ENCODE results near the gene SELENOI. TPM values are rescaled to one million over a fixed set of nuclear protein-coding genes. Genes with fewer than 3 reads are reported as not detected.
"Not testable (repeated sequence)": the region's sequence is repeated elsewhere in the genome, so short reads cannot be mapped to it uniquely, and the experiment has no call there.

The SELENOI gene
- total and polyA plus RNA-seq, 9 donors, result 2.5 to 23.7 (median 13.4) TPM

- H3K36me3 ChIP-seq, result no peaks in the 10 kb centered on the region
- TF ChIP-seq POLR2A (IDR thresholded peaks at IDR 0.05) (no peak), CTCF (IDR thresholded peaks at IDR 0.05) (no peak), EP300 (IDR thresholded peaks at IDR 0.05) (no peak)
- H3K4me3 ChIP-seq, result no peak overlapping the region
- WGBS, 3 donors, result 95 to 96% (median 96%) methylated on average over 4 of the region's 4 CpGs
- H3K27ac ChIP-seq, result no peak overlapping the region
- no peak for DNase-seq
- H3K4me1 ChIP-seq (ENCODE audit: insufficient read depth), result no peaks in the 10 kb centered on the region
- intact Hi-C loops (cut with DNase I), result no loop called here
- H3K27me3 ChIP-seq, result no peaks in the 10 kb centered on the region
- no peaks in the 10 kb centered on the region for H3K9me3 ChIP-seq
Measured at GRCh38 chr2:26364669-26365068, 18.7 kb downstream of the SELENOI start.

GRCh38 chr2:26366957-26367356 lies 21.0 kb downstream of the SELENOI start:
- no peak overlapping the region for H3K4me3 ChIP-seq
- H3K4me1 ChIP-seq (ENCODE audit: insufficient read depth), result no peaks in the 10 kb centered on the region
- no peaks in the 10 kb centered on the region for H3K36me3 ChIP-seq
- no peaks in the 10 kb centered on the region for H3K9me3 ChIP-seq
- no peak for TF ChIP-seq EP300 (IDR thresholded peaks at IDR 0.05)
- no peak for TF ChIP-seq CTCF (IDR thresholded peaks at IDR 0.05)
- no peak for TF ChIP-seq POLR2A (IDR thresholded peaks at IDR 0.05)
- no peak for DNase-seq
- intact Hi-C loops (cut with DNase I), result no loop called here
- WGBS, 3 donors, result 70 to 81% (median 78%) methylated on average over 5 of the region's 5 CpGs
- no peak overlapping the region for H3K27ac ChIP-seq
- no peaks in the 10 kb centered on the region for H3K27me3 ChIP-seq

DNA sequence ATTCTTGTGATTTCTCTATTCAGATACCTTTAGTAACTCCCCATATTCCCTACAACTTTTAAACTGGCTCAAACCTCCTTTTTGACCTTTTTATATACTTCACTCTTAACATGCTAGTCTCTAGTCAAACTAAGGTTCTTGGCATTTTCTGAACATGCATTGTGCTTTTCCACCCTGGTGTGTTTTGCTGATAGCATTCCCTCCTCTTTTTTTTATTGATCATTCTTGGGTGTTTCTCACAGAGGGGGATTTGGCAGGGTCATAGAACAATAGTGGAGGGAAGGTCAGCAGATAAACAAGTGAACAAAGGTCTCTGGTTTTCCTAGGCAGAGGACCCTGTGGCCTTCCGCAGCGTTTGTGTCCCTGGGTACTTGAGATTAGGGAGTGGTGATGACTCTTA lies 23.7 kb downstream of the SELENOI start:
- H3K27me3 ChIP-seq; intact Hi-C loops (cut with DNase I); H3K27ac ChIP-seq; H3K36me3 ChIP-seq; H3K4me3 ChIP-seq; H3K4me1 ChIP-seq (ENCODE audit: insufficient read depth); DNase-seq; H3K9me3 ChIP-seq: not testable (repeated sequence)
- WGBS, 3 donors, result 29 to 82% (median 75%) methylated on average over 2 of the region's 2 CpGs

DNA sequence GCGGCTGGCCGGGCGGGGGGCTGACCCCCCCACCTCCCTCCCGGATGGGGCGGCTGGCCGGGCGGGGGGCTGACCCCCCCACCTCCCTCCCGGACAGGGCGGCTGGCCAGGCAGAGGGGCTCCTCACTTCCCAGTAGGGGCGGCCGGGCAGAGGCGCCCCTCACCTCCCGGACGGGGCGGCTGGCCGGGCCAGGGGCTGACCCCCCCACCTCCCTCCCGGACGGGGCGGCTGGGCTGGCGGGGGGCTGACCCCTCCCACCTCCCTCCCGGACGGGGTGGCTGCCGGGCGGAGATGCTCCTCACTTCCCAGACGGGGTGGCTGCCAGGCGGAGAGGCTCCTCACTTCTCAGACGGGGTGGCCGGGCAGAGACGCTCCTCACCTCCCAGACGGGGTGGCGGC lies 25.0 kb downstream of the SELENOI start:
- H3K9me3 ChIP-seq; H3K27me3 ChIP-seq; H3K4me3 ChIP-seq; DNase-seq; intact Hi-C loops (cut with DNase I); H3K36me3 ChIP-seq; H3K27ac ChIP-seq; H3K4me1 ChIP-seq (ENCODE audit: insufficient read depth): not testable (repeated sequence)
- WGBS, 3 donors, result 92 to 98% methylated on average over 11 to 18 of the region's 31 CpGs; no CpG with 5 or more reads in 1 of the 3 donors

GRCh38 chr2:26376799-26377198 lies 30.9 kb downstream of the SELENOI start:
- no peak for TF ChIP-seq CTCF (IDR thresholded peaks at IDR 0.05)
- no peak for TF ChIP-seq EP300 (IDR thresholded peaks at IDR 0.05)
- no peak for TF ChIP-seq POLR2A (IDR thresholded peaks at IDR 0.05)
- no peaks in the 10 kb centered on the region for H3K4me1 ChIP-seq (ENCODE audit: insufficient read depth)
- WGBS, 3 donors, result 93 to 100% (median 100%) methylated on average over 1 of the region's 1 CpG
- H3K27me3 ChIP-seq, result no peaks in the 10 kb centered on the region
- H3K36me3 ChIP-seq, result no peaks in the 10 kb centered on the region
- no peak for DNase-seq
- intact Hi-C loops (cut with DNase I), result no loop called here
- no peak overlapping the region for H3K4me3 ChIP-seq
- no peaks in the 10 kb centered on the region for H3K9me3 ChIP-seq
- no peak overlapping the region for H3K27ac ChIP-seq

DNA sequence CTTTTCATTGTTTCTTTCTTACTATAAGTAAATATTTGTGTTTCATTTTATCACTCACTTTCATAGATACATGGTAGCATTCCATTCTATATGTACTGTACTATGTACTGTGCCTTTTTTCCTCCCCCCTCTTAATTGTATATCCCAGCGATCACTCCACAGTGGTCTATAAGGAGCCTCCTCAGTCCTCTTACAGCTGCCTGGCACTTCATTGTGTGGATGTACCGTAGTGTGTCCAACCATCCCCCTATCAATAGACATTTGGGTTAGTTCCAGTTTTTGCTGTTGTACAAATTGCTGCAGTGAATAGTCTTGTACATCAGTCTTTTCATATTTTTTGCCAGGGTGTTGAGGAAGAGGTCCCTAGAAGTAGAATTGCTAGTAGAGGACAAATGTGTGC lies 34.3 kb downstream of the SELENOI start:
- no peaks in the 10 kb centered on the region for H3K36me3 ChIP-seq
- no peak for DNase-seq
- 91 to 96% (median 93%) methylated on average over 2 of the region's 2 CpGs for WGBS, 3 donors
- no peaks in the 10 kb centered on the region for H3K27me3 ChIP-seq
- H3K4me3 ChIP-seq, result no peak overlapping the region
- no peak overlapping the region for H3K27ac ChIP-seq
- H3K9me3 ChIP-seq, result no peaks in the 10 kb centered on the region
- intact Hi-C loops (cut with DNase I), result no loop called here
- no peak for TF ChIP-seq EP300 (IDR thresholded peaks at IDR 0.05)
- TF ChIP-seq POLR2A (IDR thresholded peaks at IDR 0.05), result no peak
- TF ChIP-seq CTCF (IDR thresholded peaks at IDR 0.05), result no peak
- no peaks in the 10 kb centered on the region for H3K4me1 ChIP-seq (ENCODE audit: insufficient read depth)
